Type B pancreatic cell (in vitro differentiated cells): ENCODE results near the gene TBC1D19. TPM values are rescaled to one million over a fixed set of nuclear protein-coding genes. Genes with fewer than 3 reads are reported as not detected.

Source experiments
- DNase-seq: peaks from one replicate; pipeline ENCODE4 v3.0.0; 2021; ENCODE audit warnings: mixed read lengths; ENCODE audit not compliant: unreplicated experiment; ENCODE audit errors: extremely low spot score
- H3K27ac Mint-ChIP-seq: 2 replicates; pipeline ENCODE4 v1.8.0; 2021; ENCODE audit warnings: mild to moderate bottlenecking, mixed read lengths
- H3K27me3 Mint-ChIP-seq: 2 replicates; pipeline ENCODE4 v1.8.0; 2021; ENCODE audit warnings: mixed read lengths
- H3K36me3 Mint-ChIP-seq: 2 replicates; pipeline ENCODE4 v1.8.0; 2021; ENCODE audit warnings: mixed read lengths
- H3K4me1 Mint-ChIP-seq: one replicate; pipeline ENCODE4 v1.8.0; 2021; ENCODE audit warnings: mixed read lengths; ENCODE audit not compliant: unreplicated experiment
- H3K4me3 Mint-ChIP-seq: 2 replicates; pipeline ENCODE4 v1.8.0; 2021; ENCODE audit warnings: mild to moderate bottlenecking, mixed read lengths
- H3K9me3 Mint-ChIP-seq: 2 replicates; pipeline ENCODE4 v1.8.0; 2021; ENCODE audit warnings: mixed read lengths
- total RNA-seq: library from RNA; stranded (reverse); gene quantifications from 2 replicates; pipeline ENCODE4 v1.2.1, GENCODE V29; 2021; ENCODE audit warnings: low replicate concordance
- TF ChIP-seq, protein P1 (sequence below): fragments of 200-600 bp; sonication (generic); conservative IDR thresholded peaks from 2 replicates; pipeline ENCODE4 v1.5.0; 2021; ENCODE audit warnings: antibody characterized with exemption, mild to moderate bottlenecking

TBC1D19 gene
- total RNA-seq, 1 donor from 2014 or later = 11.8 TPM

GRCh38 chr4:26792639-26793038, 208.8 kb downstream of the TBC1D19 start:
- peaks cover 5% of the 10 kb centered on the region for H3K4me1 Mint-ChIP-seq
- H3K4me3 Mint-ChIP-seq = no peak overlapping the region
- no peak for DNase-seq
- H3K27me3 Mint-ChIP-seq = no peaks in the 10 kb centered on the region
- no peaks in the 10 kb centered on the region for H3K9me3 Mint-ChIP-seq
- TF ChIP-seq, protein P1, sequence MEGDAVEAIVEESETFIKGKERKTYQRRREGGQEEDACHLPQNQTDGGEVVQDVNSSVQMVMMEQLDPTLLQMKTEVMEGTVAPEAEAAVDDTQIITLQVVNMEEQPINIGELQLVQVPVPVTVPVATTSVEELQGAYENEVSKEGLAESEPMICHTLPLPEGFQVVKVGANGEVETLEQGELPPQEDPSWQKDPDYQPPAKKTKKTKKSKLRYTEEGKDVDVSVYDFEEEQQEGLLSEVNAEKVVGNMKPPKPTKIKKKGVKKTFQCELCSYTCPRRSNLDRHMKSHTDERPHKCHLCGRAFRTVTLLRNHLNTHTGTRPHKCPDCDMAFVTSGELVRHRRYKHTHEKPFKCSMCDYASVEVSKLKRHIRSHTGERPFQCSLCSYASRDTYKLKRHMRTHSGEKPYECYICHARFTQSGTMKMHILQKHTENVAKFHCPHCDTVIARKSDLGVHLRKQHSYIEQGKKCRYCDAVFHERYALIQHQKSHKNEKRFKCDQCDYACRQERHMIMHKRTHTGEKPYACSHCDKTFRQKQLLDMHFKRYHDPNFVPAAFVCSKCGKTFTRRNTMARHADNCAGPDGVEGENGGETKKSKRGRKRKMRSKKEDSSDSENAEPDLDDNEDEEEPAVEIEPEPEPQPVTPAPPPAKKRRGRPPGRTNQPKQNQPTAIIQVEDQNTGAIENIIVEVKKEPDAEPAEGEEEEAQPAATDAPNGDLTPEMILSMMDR = no peak
- H3K27ac Mint-ChIP-seq = no peak overlapping the region
- no peaks in the 10 kb centered on the region for H3K36me3 Mint-ChIP-seq

DNA sequence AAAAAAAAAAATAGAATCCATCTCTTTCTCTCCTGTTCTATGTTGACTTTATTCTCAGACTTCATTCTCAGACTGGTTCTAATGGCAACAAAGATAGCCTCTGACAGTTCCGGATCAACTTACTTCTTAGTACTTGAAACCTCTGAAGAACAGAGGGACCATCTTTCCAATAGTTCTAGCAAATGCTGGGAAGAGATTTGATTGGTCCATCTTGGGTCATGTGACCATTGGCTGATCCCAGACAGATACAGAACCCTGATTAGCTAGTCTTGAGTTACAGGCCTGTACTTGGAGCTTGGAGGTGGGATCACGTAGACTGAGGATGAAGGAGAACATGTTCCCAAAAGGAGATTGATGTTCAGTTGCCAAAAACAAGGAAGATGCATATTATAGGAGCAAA, 209.9 kb downstream of the TBC1D19 start:
- Mint-ChIP-seq H3K4me1 (no peaks in the 10 kb centered on the region), H3K9me3 (no peaks in the 10 kb centered on the region), H3K4me3 (no peak overlapping the region), H3K27me3 (no peaks in the 10 kb centered on the region), H3K27ac (no peak overlapping the region), H3K36me3 (no peaks in the 10 kb centered on the region)
- DNase-seq = no peak
- TF ChIP-seq, protein P1 = no peak

DNA sequence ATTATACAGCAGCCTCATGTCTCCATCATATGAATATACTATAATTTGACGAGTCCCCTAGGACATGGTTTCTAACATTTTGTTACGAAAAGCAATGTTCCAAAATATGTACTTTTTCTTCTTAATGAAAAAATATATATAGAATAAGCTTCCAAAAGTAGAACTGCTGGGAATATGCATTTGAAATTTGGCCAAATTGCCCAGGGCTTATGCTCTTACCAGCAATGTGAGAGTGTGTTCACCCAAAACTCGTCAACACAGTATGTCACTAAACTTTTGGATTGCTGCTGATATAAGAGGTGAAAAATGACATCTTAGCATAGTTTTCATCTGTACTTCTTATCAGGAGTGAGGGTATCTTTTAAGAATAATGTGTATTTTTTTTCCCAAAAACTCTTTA, 212.2 kb downstream of the TBC1D19 start:
- no peaks in the 10 kb centered on the region for H3K9me3 Mint-ChIP-seq
- no peaks in the 10 kb centered on the region for H3K4me1 Mint-ChIP-seq
- TF ChIP-seq, protein P1 = no peak
- no peak overlapping the region for H3K4me3 Mint-ChIP-seq
- no peaks in the 10 kb centered on the region for H3K36me3 Mint-ChIP-seq
- H3K27me3 Mint-ChIP-seq = no peaks in the 10 kb centered on the region
- no peak overlapping the region for H3K27ac Mint-ChIP-seq
- no peak for DNase-seq

DNA sequence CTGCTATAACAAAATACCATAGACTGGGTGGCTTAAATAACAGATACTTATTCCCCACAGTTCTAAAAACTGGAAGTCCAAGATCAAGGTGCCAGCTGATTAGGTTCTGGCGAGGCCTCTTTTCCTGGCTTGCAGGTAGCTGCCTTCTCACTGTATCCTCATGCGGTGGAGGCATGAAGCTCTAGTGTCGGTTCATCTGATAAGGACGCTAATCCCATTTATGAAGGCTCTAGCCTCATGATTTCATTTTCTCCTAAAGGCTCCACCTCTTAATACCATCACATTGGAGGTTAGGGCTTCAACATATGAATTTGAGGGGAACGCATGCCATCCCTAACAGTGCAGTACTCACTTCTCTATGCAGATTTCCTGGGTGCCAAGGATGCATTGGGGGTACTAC, 218.9 kb downstream of the TBC1D19 start:
- Mint-ChIP-seq H3K36me3 (no peaks in the 10 kb centered on the region), H3K27me3 (no peaks in the 10 kb centered on the region), H3K9me3 (no peaks in the 10 kb centered on the region), H3K27ac (no peak overlapping the region), H3K4me1 (peaks cover 9% of the 10 kb centered on the region), H3K4me3 (no peak overlapping the region)
- no peak for DNase-seq
- TF ChIP-seq, protein P1 = no peak

- Mint-ChIP-seq H3K27ac (peak overlapping the region; percentile 75), H3K9me3 (no peaks in the 10 kb centered on the region), H3K36me3 (no peaks in the 10 kb centered on the region), H3K4me3 (peak overlapping the region; percentile 58), H3K27me3 (no peaks in the 10 kb centered on the region), H3K4me1 (peaks cover 9% of the 10 kb centered on the region)
- DNase-seq = no peak
- TF ChIP-seq, protein P1 = no peak
Measured at GRCh38 chr4:26803211-26803861, 219.5 kb downstream of the TBC1D19 start.
